ENCODE measurements around the gene ABTB1. TPM values are rescaled to one million over a fixed set of nuclear protein-coding genes. Genes with fewer than 3 reads are reported as not detected.

The ABTB1 gene
- total and polyA plus RNA-seq, 4 donors, result 9.7 to 14.1 (median 10.9) TPM

DNA sequence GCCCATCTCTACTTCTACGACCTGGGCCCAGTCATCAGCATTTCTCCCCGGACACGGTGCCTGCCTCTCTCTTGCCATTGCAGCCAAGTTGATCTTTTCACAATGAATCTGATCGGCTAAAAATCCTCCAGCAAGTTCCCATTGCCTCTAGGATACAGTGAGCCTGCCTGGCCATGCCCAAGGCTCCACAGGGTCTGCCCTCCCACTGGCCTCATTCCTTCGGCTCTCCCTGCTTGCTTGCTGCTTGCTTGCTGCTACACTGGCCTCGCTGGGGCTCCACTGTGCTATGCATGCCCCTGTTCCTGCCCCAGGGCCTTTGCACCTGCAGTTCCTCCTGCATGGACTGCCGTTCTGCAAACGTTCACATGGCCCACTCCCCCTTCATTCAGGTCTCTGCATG lies 2.0 kb downstream of the ABTB1 start:
- Histone ChIP-seq H3K4me1 (ENCODE audit: control insufficient read depth in 4 of 4, insufficient read depth in 4 of 4, low read length in 3 of 4) (peaks cover 5 to 14% (median 8%) of the 10 kb centered on the region in 4 donors), H3K9ac (ENCODE audit: low read depth in 1 of 2, low read length in 2 of 2) (no peak overlapping the region), H3K36me3 (ENCODE audit: control insufficient read depth in 4 of 4, insufficient read depth in 3 of 4, low read depth in 1 of 4, low read length in 3 of 4) (peaks cover 0 to 20% (median 4%) of the 10 kb centered on the region in 4 donors), H3K9me3 (ENCODE audit: control insufficient read depth in 4 of 4, low read length in 3 of 4) (no peaks in the 10 kb centered on the region), H3K27me3 (ENCODE audit: control insufficient read depth in 4 of 4, insufficient read depth in 4 of 4, low read length in 3 of 4) (no peaks in the 10 kb centered on the region), H3K4me3 (ENCODE audit: low read depth in 1 of 3, low read length in 3 of 3) (no peak overlapping the region), H3K27ac (ENCODE audit: low read depth in 1 of 2, low read length in 2 of 2) (no peak overlapping the region)
- no peak for DNase-seq (ENCODE audit: low spot score)
- no peak for TF ChIP-seq GABPA (IDR thresholded peaks at IDR 0.05 in 1 of 2, conservative IDR thresholded peaks at IDR 0.05 in 1 of 2)
- TF ChIP-seq FOXA2 (IDR thresholded peaks at IDR 0.05), result no peak
- TF ChIP-seq, protein P1, sequence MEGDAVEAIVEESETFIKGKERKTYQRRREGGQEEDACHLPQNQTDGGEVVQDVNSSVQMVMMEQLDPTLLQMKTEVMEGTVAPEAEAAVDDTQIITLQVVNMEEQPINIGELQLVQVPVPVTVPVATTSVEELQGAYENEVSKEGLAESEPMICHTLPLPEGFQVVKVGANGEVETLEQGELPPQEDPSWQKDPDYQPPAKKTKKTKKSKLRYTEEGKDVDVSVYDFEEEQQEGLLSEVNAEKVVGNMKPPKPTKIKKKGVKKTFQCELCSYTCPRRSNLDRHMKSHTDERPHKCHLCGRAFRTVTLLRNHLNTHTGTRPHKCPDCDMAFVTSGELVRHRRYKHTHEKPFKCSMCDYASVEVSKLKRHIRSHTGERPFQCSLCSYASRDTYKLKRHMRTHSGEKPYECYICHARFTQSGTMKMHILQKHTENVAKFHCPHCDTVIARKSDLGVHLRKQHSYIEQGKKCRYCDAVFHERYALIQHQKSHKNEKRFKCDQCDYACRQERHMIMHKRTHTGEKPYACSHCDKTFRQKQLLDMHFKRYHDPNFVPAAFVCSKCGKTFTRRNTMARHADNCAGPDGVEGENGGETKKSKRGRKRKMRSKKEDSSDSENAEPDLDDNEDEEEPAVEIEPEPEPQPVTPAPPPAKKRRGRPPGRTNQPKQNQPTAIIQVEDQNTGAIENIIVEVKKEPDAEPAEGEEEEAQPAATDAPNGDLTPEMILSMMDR (IDR thresholded peaks at IDR 0.05; ENCODE audit: low read depth, low read length, missing input control), result no peak
- TF ChIP-seq HNF4A (conservative IDR thresholded peaks at IDR 0.05), result no peak
- TF ChIP-seq, protein P2, sequence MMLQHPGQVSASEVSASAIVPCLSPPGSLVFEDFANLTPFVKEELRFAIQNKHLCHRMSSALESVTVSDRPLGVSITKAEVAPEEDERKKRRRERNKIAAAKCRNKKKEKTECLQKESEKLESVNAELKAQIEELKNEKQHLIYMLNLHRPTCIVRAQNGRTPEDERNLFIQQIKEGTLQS (IDR thresholded peaks at IDR 0.05), result no peak
- no peak for TF ChIP-seq EGR1 (IDR thresholded peaks at IDR 0.05; ENCODE audit: low read depth in 2 of 2)
- no peak for TF ChIP-seq FOXA1 (IDR thresholded peaks at IDR 0.05)
- no peak for TF ChIP-seq RXRA (IDR thresholded peaks at IDR 0.05)
- TF ChIP-seq SP1 (IDR thresholded peaks at IDR 0.05), result no peak
- TF ChIP-seq, protein P3, sequence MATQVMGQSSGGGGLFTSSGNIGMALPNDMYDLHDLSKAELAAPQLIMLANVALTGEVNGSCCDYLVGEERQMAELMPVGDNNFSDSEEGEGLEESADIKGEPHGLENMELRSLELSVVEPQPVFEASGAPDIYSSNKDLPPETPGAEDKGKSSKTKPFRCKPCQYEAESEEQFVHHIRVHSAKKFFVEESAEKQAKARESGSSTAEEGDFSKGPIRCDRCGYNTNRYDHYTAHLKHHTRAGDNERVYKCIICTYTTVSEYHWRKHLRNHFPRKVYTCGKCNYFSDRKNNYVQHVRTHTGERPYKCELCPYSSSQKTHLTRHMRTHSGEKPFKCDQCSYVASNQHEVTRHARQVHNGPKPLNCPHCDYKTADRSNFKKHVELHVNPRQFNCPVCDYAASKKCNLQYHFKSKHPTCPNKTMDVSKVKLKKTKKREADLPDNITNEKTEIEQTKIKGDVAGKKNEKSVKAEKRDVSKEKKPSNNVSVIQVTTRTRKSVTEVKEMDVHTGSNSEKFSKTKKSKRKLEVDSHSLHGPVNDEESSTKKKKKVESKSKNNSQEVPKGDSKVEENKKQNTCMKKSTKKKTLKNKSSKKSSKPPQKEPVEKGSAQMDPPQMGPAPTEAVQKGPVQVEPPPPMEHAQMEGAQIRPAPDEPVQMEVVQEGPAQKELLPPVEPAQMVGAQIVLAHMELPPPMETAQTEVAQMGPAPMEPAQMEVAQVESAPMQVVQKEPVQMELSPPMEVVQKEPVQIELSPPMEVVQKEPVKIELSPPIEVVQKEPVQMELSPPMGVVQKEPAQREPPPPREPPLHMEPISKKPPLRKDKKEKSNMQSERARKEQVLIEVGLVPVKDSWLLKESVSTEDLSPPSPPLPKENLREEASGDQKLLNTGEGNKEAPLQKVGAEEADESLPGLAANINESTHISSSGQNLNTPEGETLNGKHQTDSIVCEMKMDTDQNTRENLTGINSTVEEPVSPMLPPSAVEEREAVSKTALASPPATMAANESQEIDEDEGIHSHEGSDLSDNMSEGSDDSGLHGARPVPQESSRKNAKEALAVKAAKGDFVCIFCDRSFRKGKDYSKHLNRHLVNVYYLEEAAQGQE (IDR thresholded peaks at IDR 0.05), result no peak
- TF ChIP-seq JUND (IDR thresholded peaks at IDR 0.05), result no peak
- TF ChIP-seq RAD21 (IDR thresholded peaks at IDR 0.05), result no peak
- no peak for TF ChIP-seq NR2F2 (IDR thresholded peaks at IDR 0.05)
- TF ChIP-seq, protein P4, sequence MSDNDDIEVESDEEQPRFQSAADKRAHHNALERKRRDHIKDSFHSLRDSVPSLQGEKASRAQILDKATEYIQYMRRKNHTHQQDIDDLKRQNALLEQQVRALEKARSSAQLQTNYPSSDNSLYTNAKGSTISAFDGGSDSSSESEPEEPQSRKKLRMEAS (IDR thresholded peaks at IDR 0.05), result no peak
- TF ChIP-seq YY1 (IDR thresholded peaks at IDR 0.05), result no peak
- TF ChIP-seq, protein P5, sequence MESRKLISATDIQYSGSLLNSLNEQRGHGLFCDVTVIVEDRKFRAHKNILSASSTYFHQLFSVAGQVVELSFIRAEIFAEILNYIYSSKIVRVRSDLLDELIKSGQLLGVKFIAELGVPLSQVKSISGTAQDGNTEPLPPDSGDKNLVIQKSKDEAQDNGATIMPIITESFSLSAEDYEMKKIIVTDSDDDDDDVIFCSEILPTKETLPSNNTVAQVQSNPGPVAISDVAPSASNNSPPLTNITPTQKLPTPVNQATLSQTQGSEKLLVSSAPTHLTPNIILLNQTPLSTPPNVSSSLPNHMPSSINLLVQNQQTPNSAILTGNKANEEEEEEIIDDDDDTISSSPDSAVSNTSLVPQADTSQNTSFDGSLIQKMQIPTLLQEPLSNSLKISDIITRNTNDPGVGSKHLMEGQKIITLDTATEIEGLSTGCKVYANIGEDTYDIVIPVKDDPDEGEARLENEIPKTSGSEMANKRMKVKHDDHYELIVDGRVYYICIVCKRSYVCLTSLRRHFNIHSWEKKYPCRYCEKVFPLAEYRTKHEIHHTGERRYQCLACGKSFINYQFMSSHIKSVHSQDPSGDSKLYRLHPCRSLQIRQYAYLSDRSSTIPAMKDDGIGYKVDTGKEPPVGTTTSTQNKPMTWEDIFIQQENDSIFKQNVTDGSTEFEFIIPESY (IDR thresholded peaks at IDR 0.05), result no peak
- WGBS, result 95% methylated on average over 8 of the region's 8 CpGs

Data from liver (tissue), 9 donors.